Right lobe of liver (tissue), 6 donors: ENCODE data around the gene RHBDL2. TPM values are rescaled to one million over a fixed set of nuclear protein-coding genes. Genes with fewer than 3 reads are reported as not detected.
"Not testable (repeated sequence)": the region's sequence is repeated elsewhere in the genome, so short reads cannot be mapped to it uniquely, and the experiment has no call there.

ENCODE experiments used
- ATAC-seq, 4 donors: fragments of 200-7000 bp; cut with Tn5 transposase; one replicate each; pipeline ENCODE4 v1.9.1; 2020; ENCODE audit warnings: mild to moderate bottlenecking in 4 of 4, moderate library complexity in 4 of 4
- DNase-seq, 3 donors: peaks; one replicate each; pipeline ENCODE4 v3.0.0-alpha.2; 2020
- H3K27ac ChIP-seq, 3 donors: fragments of 200-600 bp; one replicate each; pipeline ENCODE4 v1.8.0; 2022
- H3K27me3 ChIP-seq, 2 donors: fragments of 200-600 bp; one replicate each; pipeline ENCODE4 v1.8.0; 2022
- H3K36me3 ChIP-seq, 4 donors: fragments of 200-600 bp; sonication (generic) in 1 of 4; one replicate each; pipeline versions ENCODE4 v1.5.1 to v1.8.0; 2017 to 2022; ENCODE audit warnings: control low read depth in 1 of 4
- H3K4me1 ChIP-seq, 4 donors: fragments of 200-600 bp; sonication (generic) in 1 of 4; one replicate each; pipeline versions ENCODE4 v1.5.1 to v1.8.0; 2017 to 2022; ENCODE audit warnings: control low read depth in 1 of 4
- H3K4me3 ChIP-seq, 3 donors: fragments of 200-600 bp; one replicate each; pipeline ENCODE4 v1.8.0; 2022
- H3K9me3 ChIP-seq, 4 donors: fragments of 200-600 bp; sonication (generic) in 1 of 4; one replicate each; pipeline versions ENCODE4 v1.5.1 to v1.8.0; 2017 to 2022; ENCODE audit warnings: control low read depth in 1 of 4
- CTCF ChIP-seq, 4 donors: fragments of 200-600 bp in 3 of 4; fragments of 450-650 bp in 1 of 4; IDR thresholded peaks; one replicate each; pipeline versions ENCODE4 v1.5.1 to v1.8.0; 2016 to 2022; ENCODE audit warnings: antibody characterized with exemption in 4 of 4, mild to moderate bottlenecking in 2 of 4
- POLR2A ChIP-seq: fragments of 450-650 bp; IDR thresholded peaks from one replicate; pipeline ENCODE4 v1.6.1; 2017; ENCODE audit warnings: antibody characterized with exemption, mild to moderate bottlenecking
- WGBS: methylation state at CpG from one replicate; pipeline ENCODE4 v1.1.6; 2018; ENCODE audit warnings: low coverage, low lambda C conversion rate; ENCODE audit not compliant: insufficient coverage; ENCODE audit errors: missing lambda C conversion rate; 5-methylcytosine and 5-hydroxymethylcytosine counted together
- intact Hi-C, 2 donors: fragments of 100-400 bp; cut with DNase I; formaldehyde crosslinking; loops; one replicate each; pipeline versions ENCODE4 v1.11.2 to v1.14.1; 2022
- total RNA-seq, 6 experiments: library from RNA; depleted of rRNA in 2 of 6; stranded (reverse); fragments of >200 nt in 2 of 6; fragmentation: NEBNext Ultra II Directional in 3 of 6; extraction: Animal tissue kit (Norgen Biotek cat#: 25700) in 3 of 6; gene quantifications; one replicate each; pipeline versions ENCODE4 v1.1.0 to v1.2.4, GENCODE V29; 2016 to 2023
- donor health status: DM: no; HTN: yes; CAD: no.
- donor health status: DM: no; HTN: no; CAD: no.
- donor health status: DM: no; HTN: no; CAD: no.
- donor health status: DM: no; HTN: yes; CAD: no.
- donor health status: DM: no; HTN: yes; CAD: no.

The RHBDL2 gene
- total RNA-seq, 6 experiments from 2014 or later, result 0.12 TPM; not detected in 5

DNA sequence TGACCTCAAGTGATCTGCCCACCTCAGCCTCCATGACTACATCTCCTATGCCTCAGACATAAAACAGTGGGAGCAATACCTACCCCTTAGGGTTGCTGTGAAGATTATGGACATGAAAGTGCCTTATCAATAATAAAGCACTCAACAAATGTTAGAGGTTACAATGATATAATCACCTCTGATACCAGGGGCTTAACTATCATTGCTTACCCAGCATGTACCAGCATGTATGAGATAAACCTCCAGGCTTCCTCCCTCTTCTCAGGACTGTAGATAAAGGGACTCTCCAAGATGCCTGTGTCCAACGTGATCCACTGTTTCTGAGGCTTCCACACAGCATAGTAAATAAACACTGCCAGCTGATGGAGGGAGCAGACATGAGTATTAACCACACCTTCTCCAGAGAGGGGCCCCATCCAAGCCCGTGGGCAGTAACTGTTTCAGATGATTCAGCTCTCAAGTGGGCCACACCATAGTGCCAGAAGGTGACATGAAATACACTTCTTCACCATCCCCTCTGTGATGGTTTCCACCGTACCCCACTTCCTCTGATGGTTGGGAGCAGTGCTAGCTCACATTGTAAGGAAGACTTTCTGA lies 26.2 kb downstream of the RHBDL2 start:
- intact Hi-C loops, result no loop called here
- WGBS, result 41% methylated on average over 3 of the region's 3 CpGs
- H3K27me3 ChIP-seq, result no peaks in the 10 kb centered on the region
- no peak overlapping the region for H3K4me3 ChIP-seq
- ATAC-seq (no peak), DNase-seq (no peak)
- H3K9me3 ChIP-seq, result no peaks in the 10 kb centered on the region
- TF ChIP-seq POLR2A (no peak), CTCF (IDR thresholded peaks at IDR 0.05) (no peak)
- H3K36me3 ChIP-seq, result no peaks in the 10 kb centered on the region
- H3K4me1 ChIP-seq, result peaks cover 0 to 6% (median 0%) of the 10 kb centered on the region in 4 donors
- H3K27ac ChIP-seq, result no peak overlapping the region

- H3K4me1 ChIP-seq, H3K9me3 ChIP-seq, H3K27ac ChIP-seq, ATAC-seq, H3K27me3 ChIP-seq, H3K4me3 ChIP-seq, DNase-seq, H3K36me3 ChIP-seq, intact Hi-C loops: not testable (repeated sequence)
- WGBS, result 98% methylated on average over 8 of the region's 8 CpGs
Observed at GRCh38 chr1:38914908-38915307, 26.7 kb downstream of the RHBDL2 start.

- ATAC-seq (no peak), DNase-seq (no peak)
- WGBS, result 90% methylated on average over 10 of the region's 13 CpGs
- peaks cover 0 to 5% (median 0%) of the 10 kb centered on the region in 4 donors for H3K9me3 ChIP-seq
- H3K4me3 ChIP-seq, result no peak overlapping the region
- peaks cover 0 to 6% (median 0%) of the 10 kb centered on the region in 4 donors for H3K4me1 ChIP-seq
- no peak for TF ChIP-seq POLR2A
- TF ChIP-seq CTCF (IDR thresholded peaks at IDR 0.05), result no peak
- no peaks in the 10 kb centered on the region for H3K27me3 ChIP-seq
- intact Hi-C loops, result no loop called here
- H3K27ac ChIP-seq, result no peak overlapping the region
- no peaks in the 10 kb centered on the region for H3K36me3 ChIP-seq
Observed at GRCh38 chr1:38908821-38909220, 32.8 kb downstream of the RHBDL2 start.

DNA sequence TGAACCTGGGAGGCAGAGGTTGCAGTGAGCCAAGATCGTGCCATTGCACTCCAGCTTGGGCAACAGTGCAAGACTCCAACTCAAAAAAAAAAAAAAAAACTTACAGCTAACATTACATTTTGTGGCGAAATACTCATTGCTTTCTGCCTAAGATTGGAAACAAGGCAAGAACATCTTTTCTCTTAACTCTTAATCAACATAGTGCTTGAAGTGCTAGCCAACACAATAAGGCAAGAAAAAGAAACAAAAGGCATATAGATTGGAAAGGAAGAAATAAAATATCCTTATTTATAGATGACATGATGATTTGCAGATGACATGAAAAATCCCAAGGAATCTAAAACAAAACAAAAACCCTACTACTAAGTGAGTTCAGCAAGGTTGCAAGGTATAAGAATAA lies 35.6 kb downstream of the RHBDL2 start:
- TF ChIP-seq CTCF (IDR thresholded peaks at IDR 0.05), result no peak
- no peak for TF ChIP-seq POLR2A
- H3K4me1 ChIP-seq, result peaks cover 0 to 2% (median 0%) of the 10 kb centered on the region in 4 donors
- H3K4me3 ChIP-seq, result no peak overlapping the region
- no peaks in the 10 kb centered on the region for H3K36me3 ChIP-seq
- no peak overlapping the region for H3K27ac ChIP-seq
- peaks cover 0 to 5% (median 0%) of the 10 kb centered on the region in 4 donors for H3K9me3 ChIP-seq
- DNase-seq, result no peak
- ATAC-seq, result no peak
- WGBS, result 97% methylated on average over 2 of the region's 2 CpGs
- no peaks in the 10 kb centered on the region for H3K27me3 ChIP-seq
- intact Hi-C loops, result no loop called here

GRCh38 chr1:38899560-38899959 lies 42.1 kb downstream of the RHBDL2 start:
- Histone ChIP-seq H3K9me3 (no peaks in the 10 kb centered on the region), H3K27me3 (no peaks in the 10 kb centered on the region), H3K36me3 (no peaks in the 10 kb centered on the region), H3K4me1 (no peaks in the 10 kb centered on the region), H3K27ac (no peak overlapping the region), H3K4me3 (no peak overlapping the region)
- no peak for ATAC-seq
- 83% methylated on average over 1 of the region's 4 CpGs for WGBS
- TF ChIP-seq CTCF (IDR thresholded peaks at IDR 0.05) (no peak), POLR2A (no peak)
- intact Hi-C loops, result no loop called here
- DNase-seq, result no peak
